Pulmonary artery endothelial cell (primary cell): ENCODE results near the gene BAMBI. TPM values are rescaled to one million over a fixed set of nuclear protein-coding genes. Genes with fewer than 3 reads are reported as not detected.
"Not testable (repeated sequence)": the region's sequence is repeated elsewhere in the genome, so short reads cannot be mapped to it uniquely, and the experiment has no call there.

Experiments
- DNase-seq: peaks from one replicate; pipeline ENCODE4 v3.0.0-alpha.2; 2011; ENCODE audit warnings: low read depth, low spot score
- total RNA-seq: library from RNA; depleted of rRNA; stranded (reverse); fragments of >200 nt; gene quantifications from 2 replicates; pipeline ENCODE4 v1.2.3, GENCODE V29; 2014

BAMBI gene, protein sequence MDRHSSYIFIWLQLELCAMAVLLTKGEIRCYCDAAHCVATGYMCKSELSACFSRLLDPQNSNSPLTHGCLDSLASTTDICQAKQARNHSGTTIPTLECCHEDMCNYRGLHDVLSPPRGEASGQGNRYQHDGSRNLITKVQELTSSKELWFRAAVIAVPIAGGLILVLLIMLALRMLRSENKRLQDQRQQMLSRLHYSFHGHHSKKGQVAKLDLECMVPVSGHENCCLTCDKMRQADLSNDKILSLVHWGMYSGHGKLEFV
- total RNA-seq: 3.8 and 4.8 TPM in 2 replicates

DNA sequence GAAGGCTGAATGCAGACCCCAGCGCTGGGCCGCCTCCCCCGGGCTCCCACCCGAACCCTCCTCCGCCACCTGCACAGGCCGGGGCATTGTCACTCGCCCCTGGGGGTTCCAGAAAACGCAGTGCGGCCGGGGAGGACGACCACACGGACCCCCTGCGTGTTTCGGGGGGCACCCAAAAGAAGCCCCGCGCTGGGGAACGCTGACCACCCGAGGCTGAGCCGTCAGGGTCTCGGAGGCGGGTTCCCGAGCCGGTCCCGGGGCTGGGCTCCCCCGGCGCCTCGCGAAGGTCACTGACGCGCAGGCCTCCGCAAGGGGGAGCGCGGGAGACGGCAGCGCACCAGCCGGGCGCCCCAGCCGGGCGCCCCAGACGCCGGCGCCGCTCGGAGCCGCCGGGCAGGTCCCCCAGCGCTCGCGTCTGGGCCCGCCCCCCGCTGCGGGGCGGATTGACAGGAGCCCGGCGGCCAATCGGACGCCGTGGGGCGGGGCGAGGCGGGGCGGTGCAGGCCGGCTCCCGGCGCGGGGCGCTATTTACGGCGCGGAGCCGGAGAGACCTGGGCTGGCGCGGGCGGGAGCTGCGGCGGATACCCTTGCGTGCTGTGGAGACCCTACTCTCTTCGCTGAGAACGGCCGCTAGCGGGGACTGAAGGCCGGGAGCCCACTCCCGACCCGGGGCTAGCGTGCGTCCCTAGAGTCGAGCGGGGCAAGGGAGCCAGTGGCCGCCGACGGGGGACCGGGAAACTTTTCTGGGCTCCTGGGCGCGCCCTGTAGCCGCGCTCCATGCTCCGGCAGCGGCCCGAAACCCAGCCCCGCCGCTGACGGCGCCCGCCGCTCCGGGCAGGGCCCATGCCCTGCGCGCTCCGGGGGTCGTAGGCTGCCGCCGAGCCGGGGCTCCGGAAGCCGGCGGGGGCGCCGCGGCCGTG lies at the start of gene BAMBI:
TSS of gene BAMBI (plus strand) at position 554 of the 920 bp plus-strand sequence. CDS start 377 bp downstream, outside the sequence.
- DNase-seq: peak; percentile 66

DNA sequence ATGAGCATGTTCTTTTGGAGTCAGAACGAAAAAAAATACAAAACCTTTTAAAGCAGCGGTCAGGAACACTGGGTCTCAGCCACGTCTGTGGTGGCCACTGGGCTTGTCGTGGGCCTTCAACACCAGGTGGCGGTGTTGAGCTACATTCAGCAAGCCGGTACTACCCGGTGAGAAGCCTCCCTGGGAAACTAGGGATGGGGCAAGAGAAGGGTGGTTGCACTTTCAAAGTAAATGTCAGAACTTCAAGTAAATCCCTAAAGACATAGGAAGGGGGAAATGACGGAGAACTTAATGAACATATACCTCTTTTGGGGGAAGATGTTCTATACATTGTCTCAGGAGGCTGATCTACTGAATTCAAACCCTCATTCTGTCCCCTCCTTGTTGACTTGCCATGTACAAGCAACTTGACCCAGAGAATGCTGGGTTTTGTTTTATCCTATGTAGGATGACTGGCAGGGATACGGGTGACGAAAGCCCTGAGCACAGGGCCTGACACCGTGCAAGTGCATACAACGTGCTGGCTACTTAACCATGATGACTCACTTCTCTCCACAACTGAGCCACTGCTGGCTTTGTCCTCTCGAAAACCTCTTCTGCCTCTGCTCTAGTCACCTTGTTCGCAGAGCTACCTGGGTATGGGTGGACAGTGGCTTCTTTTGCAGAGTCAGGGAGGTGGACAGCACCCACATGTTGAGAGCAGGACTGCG lies 49.0 kb upstream of the BAMBI start:
- peak; percentile 33 for DNase-seq

DNA sequence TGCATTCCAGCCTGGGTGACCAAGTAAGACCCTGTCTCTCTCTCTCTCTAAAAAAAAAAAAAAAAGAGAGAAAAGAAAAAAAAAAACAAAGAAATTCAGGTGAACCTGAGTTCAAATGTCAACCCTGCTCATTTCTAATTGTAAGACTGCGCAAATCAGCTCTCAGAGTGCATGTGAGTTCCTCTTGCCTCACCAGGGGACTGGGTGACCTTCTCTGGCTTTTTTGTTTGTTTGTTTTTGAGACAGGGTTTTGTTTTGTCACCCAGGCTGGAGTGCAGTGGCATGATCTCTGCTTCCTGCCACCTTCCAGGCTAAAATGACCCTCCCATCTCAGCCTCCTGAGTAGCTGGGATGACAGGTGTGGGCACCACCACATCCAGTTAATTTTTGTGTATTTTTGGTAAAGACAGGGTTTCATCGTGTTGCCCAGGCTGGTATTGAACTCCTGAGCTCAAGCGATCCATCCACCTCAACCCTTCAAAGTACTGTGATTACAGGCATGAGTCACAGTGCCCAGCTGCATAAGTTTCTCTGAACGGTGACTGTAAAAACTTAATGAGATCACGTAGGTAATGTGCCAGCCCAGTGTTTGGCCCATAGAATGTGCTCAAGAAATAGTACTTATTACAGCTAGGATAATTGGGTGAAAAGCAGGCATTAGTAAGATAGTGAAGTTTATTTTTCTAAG lies 45.3 kb upstream of the BAMBI start:
- no peak for DNase-seq

DNA sequence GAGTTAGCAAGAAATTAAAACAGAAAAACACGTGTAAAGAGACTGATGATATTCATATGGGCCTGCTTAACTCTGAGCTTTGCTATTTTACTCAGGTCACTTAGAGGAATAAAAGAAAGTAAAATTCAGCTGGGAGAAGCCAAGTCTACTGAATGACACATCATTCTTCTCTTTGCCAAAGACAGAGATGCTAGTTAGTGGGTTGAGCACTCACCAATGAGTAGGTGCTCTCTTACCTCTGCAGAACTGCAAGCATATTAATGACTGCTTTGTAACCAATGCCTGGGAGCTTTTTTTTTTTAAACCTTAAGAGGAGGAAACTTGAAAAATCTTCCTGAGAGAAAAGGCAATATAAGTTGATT lies 44.8 kb upstream of the BAMBI start:
- no peak for DNase-seq

DNA sequence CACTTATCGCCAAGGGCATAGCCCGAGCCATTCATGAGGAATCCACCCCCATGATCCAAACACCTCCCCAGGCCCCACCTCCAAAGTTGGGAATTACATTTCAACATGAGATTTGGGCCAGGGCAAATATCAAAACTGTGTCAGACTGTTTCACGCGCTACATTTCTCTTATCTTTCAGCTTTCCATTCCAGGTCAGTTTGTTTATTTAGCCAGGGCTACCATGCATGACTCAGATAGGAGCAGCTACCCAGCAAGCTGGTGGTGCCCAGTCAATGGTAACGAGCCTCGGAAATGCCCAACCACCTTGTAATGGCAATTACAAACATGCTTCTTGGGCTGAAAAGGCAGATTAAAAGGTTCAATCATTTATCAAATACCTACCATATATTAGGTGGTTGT lies 43.6 kb upstream of the BAMBI start:
- DNase-seq: no peak

DNA sequence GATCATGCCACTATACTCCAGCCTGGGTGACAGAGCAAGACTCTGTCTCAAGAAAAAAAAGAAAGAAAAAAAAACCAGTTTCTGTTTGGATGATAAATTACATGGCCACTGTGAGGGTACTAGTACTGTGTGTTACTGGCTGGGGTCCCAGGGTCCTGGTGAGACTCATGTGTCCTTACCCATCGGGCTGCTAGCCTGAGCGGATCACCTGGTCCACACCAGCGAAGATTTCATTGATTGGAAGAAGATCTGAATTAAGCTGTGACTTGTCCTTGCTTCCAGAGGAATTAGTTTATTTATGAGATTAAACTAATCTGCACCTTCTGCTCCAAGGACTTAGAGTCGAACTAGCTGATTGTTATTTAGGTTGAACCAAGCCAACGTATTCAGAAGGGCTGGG lies 40.0 kb upstream of the BAMBI start:
- DNase-seq: no peak

DNA sequence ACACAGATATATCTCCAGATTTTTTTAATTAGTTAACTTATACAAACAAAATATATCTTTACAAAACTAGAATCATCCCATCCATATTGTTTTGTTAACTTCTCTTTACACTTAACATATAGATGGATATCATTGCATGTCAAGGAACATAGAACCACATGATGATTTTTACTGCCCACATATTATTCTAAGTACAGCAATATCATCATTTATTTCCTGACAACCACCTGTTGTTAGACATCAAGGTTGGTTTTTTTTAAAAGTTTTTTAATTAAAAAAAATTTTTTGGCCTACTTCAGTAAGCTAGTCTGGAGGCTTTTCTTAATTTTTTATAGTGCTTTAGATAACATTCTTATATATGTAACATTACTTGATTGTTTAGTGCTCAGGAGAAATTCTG lies 38.9 kb upstream of the BAMBI start:
- no peak for DNase-seq

DNA sequence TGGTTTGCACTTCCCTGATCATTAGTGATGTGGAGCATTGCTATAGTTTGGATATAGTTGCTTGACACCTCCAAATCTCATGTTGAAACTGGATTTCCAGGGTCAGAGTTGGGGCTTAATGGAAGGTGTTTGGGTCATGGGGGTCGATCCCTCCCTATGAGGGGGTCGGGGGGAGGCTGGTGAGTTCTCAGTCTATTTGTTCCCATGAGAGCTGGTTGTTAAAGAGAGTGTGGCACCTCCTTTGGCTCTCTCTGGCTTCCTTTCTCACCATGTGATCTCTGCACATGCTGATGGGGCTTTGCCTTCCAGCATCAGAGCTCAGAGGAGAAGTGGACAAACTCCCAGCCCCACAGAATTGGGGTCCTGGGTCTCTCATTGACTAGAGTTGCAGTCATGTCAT lies 36.8 kb upstream of the BAMBI start:
- no peak for DNase-seq

- DNase-seq: no peak
These were observed 32.7 kb upstream of the BAMBI start for GRCh38 chr10:28644647-28645046.

DNA sequence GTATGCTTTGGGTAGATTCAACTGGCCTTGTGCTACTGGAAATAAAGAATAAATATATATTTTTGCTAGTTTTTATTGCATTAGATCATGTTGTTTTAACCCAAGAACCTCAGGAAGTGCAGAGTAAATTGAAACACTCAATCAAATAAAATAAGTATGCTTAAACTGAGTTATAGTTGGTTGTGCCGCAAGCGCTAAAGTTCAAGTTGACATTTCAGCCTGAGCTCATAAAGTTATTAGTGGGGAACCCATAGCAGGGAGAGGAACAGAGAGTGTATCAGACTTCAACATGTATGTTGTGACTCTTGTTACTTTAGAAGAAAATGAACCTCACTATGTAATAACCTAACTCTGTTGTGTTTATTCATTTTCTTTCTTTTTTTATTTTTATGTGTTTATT lies 25.2 kb upstream of the BAMBI start:
- DNase-seq: no peak

GRCh38 chr10:28652703-28653102 lies 24.6 kb upstream of the BAMBI start:
- DNase-seq: no peak

- not testable (repeated sequence) for DNase-seq
These were observed 18.5 kb upstream of the BAMBI start for GRCh38 chr10:28658824-28659223.

- no peak for DNase-seq
These were observed 16.3 kb upstream of the BAMBI start for GRCh38 chr10:28661035-28661434.

- peak; percentile 56 for DNase-seq
These were observed 13.5 kb upstream of the BAMBI start for GRCh38 chr10:28663576-28664368.

GRCh38 chr10:28664369-28664740 lies 13.0 kb upstream of the BAMBI start:
- DNase-seq: no peak

DNA sequence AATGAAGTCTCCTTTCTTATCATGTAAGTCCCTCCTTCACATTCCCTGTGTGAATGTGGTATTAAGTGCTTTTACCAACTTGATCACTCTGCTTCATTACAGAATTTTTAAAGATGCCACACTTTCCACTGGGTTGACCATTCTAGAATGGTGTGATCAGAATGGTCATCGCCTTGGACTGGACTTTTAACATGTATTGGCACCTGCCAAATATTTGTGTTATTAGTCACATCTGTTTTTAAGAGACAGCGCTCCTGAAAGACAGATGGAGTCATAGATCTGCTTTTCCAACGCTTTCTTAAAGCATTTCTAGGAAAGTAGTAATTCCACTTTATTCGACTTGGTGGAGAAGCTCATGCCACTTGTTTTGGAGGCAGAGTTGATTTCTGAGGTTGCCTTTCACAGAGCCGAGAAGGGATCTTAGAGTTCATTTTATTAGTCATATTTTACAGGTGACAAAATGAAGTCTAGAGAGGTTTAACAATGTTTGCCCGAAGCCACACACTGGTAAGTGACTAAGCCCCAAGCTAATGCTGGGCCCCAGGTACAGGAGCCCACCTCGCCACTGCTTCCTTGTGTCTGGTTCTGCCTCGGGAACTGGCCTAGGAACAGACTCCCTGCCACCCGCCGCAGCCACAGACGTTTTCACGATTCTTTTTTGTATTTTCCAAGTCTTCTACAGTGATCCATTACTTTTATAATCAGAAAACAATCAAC lies 10.4 kb upstream of the BAMBI start:
- no peak for DNase-seq

- DNase-seq: no peak
These were observed 8.7 kb upstream of the BAMBI start for GRCh38 chr10:28668363-28669226.

DNA sequence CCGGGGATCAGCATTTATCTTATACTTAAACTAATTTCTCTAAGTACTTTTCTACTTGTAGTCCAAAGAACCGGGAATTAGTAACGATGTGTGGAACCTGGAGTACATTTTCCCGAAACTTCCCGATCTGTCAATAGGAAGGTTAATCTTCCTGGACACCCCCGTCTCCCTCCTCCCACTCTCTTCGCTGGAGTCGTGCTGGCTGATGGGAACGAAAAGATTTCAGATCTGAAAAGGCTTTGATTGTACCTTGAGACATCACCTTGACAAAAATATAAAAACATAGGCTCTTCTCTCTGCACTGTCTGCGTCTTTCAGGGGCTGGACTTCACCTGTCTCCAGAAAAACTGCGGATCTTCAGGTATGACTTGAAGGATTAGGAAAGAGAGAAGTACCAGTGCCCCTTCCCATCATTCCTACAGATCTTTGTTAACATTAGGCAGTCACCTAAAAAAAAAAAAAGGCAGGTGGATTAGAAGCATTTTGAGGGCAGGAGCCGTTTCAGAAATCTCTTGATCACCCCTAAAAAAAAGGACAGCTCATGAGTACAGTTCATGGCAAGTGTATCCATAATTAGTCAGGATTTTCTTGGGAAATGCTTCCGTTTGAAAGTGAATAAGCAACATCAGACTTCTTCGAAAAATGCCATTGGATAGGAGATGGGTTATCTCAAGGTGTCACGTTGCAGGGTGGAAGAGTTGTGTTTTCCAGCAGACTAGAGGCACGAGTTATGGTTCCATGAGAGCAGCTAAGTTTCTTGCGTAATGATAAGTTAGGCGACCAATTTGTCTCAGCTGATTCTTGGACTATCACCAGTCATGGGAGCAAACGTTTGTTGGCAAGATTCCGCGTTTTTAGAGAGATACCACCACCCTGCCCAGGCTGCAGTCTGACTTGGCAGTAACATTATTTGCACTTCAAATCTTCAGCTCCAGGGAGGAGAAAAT lies 7.8 kb upstream of the BAMBI start:
- no peak for DNase-seq
